Vagina (tissue), 2 donors: ENCODE results near the gene RABGGTA.

ENCODE experiments used
- POLR2A ChIP-seq, 2 donors: fragments of 450-650 bp; IDR thresholded peaks; one replicate each; pipeline ENCODE4 v1.6.1; 2017; ENCODE audit warnings: antibody characterized with exemption in 2 of 2, mild to moderate bottlenecking in 2 of 2, moderate library complexity in 2 of 2
- POLR2AphosphoS5 ChIP-seq, 2 donors: sonication (generic); formaldehyde crosslinking; IDR thresholded peaks; one replicate each; pipeline ENCODE4 v1.9.0; 2017; ENCODE audit warnings: antibody characterized with exemption in 2 of 2, mild to moderate bottlenecking in 2 of 2, low read depth in 1 of 2; ENCODE audit not compliant: insufficient read depth in 1 of 2
- TF ChIP-seq, protein P1 (sequence below), 3 experiments: fragments of 450-650 bp in 2 of 3; fragments of 200-600 bp in 1 of 3; sonication (generic) in 1 of 3; IDR thresholded peaks; one replicate each; pipeline ENCODE4 v1.5.1; 2017 to 2019; ENCODE audit warnings: antibody characterized with exemption in 3 of 3, mild to moderate bottlenecking in 2 of 3, moderate library complexity in 2 of 3

DNA sequence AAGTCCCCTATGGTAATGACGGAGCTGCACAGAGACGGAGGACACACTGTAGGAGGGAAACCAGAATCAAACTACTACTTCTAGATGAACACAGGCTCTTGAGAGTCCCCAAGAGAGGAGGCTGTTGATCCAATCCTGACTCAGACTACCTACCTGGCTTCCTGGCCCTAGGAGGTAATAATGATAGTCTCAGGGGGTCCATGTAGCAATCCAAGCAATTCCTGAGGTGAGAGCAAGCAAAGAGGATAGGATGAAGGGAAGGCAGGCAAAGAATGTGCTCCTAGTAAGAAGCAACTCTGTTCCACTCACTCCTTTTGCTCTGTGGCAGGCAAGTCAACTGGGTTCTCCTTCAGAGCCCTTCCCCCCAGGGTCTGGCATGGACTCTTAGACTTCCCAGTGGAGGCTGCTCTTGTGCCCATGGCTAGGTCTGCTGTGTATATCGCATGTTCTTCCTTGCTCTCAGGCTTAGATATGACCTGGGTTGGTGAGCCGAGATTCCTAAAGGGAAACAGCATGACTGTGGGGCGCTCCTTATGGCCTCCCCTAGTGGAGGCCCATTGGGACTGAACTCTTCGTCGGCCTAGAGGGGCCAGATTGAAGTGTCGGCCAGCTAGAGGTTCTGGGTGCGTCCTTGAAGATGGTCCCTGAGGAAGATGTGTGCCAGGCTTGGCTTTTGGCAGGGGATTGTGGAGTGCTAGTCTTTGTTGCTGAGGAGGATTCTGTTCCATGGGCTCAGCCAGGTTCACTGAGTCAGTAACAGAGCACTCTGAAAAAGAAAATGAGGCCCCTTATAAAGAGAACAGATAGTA lies 31.1 kb downstream of the RABGGTA start:
- TF ChIP-seq, protein P1, sequence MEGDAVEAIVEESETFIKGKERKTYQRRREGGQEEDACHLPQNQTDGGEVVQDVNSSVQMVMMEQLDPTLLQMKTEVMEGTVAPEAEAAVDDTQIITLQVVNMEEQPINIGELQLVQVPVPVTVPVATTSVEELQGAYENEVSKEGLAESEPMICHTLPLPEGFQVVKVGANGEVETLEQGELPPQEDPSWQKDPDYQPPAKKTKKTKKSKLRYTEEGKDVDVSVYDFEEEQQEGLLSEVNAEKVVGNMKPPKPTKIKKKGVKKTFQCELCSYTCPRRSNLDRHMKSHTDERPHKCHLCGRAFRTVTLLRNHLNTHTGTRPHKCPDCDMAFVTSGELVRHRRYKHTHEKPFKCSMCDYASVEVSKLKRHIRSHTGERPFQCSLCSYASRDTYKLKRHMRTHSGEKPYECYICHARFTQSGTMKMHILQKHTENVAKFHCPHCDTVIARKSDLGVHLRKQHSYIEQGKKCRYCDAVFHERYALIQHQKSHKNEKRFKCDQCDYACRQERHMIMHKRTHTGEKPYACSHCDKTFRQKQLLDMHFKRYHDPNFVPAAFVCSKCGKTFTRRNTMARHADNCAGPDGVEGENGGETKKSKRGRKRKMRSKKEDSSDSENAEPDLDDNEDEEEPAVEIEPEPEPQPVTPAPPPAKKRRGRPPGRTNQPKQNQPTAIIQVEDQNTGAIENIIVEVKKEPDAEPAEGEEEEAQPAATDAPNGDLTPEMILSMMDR (IDR thresholded peaks at IDR 0.05), result no peak
- TF ChIP-seq POLR2AphosphoS5 (IDR thresholded peaks at IDR 0.05; ENCODE audit: insufficient read depth in 1 of 2, low read depth in 1 of 2) (no peak), POLR2A (IDR thresholded peaks at IDR 0.05) (no peak)
